GM19025 (cell line): Measurements from ENCODE around the gene TPGS1.

Experiments
- ATAC-seq: cut with Tn5 transposase; IDR thresholded peaks from one replicate; pipeline ENCODE4 v1.9.1; 2021; ENCODE audit warnings: mild to moderate bottlenecking, low read depth, moderate library complexity; ENCODE audit not compliant: unreplicated experiment

Gene TPGS1

GRCh38 chr19:536881-537404, 29.6 kb downstream of the TPGS1 start:
- no peak for ATAC-seq

DNA sequence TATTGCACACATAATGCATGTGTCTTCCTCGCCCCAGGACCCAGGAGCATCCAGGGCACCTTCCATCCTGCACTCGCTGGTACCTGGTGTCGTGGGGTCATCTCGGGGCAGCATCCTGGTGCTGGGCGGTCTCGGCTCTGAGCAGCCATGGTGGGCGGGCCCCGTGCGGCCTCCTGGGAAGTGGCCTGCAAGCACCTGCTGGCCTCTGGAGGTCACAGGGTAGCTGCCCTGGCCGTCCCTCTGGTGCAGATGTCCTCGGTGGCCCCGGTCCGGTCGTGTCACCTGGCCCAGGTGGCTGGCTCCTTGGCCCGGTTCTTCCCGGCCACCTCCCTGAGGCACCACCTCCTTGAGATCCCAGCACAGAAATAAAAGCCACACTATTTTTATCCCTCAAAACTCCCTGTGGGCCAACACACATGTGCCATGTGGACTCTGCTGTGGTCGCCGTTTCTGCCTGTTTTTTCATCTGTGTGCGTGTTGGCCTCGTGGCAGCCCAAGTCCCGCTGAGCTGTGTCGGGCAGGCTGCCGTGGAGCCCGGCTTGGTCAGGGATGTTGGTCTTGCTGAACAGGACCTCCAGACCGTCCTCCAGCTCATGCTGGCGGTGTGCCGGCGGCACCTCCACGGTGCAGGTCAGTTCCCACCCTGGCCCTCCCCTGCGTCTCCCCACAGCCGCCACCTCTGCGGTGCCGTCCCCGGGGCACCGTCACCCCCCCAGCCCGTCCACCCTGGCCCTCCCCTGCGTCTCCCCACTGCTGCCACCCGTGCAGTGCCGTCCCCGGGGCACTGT, 31.5 kb downstream of the TPGS1 start:
- ATAC-seq, result no peak

DNA sequence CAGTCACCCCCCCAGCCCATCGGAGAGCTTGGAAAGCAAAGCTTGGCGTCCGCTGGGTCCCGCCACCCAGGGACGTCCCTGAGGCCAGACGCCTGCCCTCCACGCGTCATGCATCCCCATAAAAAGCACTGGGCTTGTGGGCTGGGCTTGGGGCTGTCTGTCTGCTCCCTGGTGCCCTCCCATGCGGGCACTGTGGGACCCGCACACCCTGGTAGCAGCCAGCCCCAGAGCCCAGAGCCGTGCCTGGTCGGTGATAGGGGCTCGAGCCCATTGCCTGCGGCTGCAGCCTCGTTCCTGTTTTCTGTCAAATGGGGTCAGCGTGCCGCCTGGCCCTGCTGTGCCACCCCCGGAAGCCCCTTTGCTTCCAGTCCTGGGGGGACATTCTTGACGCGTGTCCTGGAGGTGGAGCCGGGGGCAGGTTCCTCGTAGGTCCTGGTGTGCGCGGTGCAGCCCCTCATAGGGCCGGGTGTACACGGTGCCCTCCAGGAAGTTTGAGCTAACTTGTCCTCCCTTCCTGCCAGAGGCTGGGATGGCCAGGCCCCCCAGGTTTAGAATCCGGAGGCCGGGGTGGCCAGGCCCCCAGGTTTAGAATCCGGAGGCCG, 32.2 kb downstream of the TPGS1 start:
- ATAC-seq, result no peak

DNA sequence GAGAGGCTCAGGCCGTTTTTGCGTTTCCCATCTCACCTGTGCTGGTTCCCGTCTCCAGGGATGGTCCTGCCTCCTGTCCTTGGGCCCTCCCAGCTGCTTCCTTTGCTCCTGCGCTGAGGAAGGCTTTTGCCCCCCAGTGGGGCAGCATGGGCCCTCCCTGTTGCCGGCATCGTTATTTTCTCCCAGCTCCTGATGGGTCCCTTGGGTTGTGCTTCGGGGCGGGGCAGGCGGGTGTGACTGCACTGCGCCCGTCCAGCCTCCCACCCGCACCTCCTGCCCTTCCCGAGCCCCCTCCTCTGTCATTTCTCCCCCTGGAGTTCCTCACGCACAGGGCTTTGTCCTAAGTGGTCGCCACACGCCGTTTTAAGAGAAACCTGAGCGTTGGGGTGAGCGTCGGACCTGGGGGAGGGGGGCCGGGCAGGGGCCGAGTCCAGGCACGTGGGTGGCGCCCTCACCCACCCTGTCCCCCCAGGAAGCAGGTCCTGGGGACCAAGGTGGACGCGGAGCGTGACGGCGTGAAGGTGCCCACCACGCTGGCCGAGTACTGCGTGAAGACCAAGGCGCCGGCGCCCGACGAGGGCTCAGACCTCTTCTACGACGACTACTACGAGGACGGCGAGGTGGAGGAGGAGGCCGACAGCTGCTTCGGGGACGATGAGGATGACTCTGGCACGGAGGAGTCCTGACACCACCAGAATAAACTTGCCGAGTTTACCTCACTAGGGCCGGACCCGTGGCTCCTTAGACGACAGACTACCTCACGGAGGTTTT, 33.8 kb downstream of the TPGS1 start:
- no peak for ATAC-seq

DNA sequence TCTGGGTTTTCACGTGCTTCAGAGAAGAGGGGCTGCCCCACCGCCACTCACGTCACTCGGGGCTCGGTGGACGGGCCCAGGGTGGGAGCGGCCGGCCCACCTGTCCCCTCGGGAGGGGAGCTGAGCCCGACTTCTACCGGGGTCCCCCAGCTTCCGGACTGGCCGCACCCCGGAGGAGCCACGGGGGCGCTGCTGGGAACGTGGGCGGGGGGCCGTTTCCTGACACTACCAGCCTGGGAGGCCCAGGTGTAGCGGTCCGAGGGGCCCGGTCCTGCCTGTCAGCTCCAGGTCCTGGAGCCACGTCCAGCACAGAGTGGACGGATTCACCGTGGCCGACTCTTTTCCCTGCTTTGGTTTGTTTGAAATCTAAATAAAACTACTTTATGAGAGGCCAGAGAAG, 34.4 kb downstream of the TPGS1 start:
- ATAC-seq, result no peak

GRCh38 chr19:542173-542866, 35.0 kb downstream of the TPGS1 start:
- no peak for ATAC-seq

DNA sequence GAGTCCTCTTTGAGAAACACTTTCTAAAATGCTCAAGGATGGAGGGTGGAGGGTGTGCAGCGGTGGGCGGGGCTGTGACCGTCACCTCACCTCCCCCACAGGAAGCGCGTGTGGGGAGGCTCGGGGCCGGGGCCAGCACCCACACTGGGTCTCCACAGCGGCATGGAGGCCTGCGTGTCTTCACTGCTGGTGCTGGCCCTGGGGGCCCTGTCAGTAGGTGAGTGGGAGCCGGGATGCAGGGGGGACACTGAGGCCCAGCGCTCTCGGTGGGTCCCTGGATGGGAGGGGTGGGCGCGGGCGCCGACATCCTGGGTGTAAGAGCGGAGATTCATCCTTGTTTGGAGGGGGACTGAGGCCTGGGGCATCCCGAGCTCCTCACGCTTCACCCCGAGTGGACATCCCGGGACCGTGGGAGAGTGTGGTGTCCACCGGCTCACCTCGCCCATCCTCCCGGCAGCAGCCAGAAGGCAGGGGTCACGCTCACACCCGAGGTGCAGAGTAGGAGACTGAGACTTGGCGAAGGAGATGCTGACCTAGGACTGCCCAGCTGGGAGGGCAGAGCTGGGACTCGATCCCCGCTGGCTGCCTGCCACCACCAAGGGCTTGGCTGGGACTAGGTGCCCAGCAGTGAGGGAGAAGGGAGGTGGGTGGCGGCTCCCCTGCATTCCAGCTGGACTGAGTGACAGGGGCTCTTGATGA, 36.8 kb downstream of the TPGS1 start, which contains the start of gene GZMM:
TSS of gene GZMM (plus strand) at position 144 of the 699 bp plus-strand sequence. CDS start at position 163, 19 bp downstream.
- no peak for ATAC-seq

- ATAC-seq, result no peak
These were observed 39.8 kb downstream of the TPGS1 start for GRCh38 chr19:547117-547516.

GRCh38 chr19:547836-548720, 40.8 kb downstream of the TPGS1 start:
- no peak for ATAC-seq

DNA sequence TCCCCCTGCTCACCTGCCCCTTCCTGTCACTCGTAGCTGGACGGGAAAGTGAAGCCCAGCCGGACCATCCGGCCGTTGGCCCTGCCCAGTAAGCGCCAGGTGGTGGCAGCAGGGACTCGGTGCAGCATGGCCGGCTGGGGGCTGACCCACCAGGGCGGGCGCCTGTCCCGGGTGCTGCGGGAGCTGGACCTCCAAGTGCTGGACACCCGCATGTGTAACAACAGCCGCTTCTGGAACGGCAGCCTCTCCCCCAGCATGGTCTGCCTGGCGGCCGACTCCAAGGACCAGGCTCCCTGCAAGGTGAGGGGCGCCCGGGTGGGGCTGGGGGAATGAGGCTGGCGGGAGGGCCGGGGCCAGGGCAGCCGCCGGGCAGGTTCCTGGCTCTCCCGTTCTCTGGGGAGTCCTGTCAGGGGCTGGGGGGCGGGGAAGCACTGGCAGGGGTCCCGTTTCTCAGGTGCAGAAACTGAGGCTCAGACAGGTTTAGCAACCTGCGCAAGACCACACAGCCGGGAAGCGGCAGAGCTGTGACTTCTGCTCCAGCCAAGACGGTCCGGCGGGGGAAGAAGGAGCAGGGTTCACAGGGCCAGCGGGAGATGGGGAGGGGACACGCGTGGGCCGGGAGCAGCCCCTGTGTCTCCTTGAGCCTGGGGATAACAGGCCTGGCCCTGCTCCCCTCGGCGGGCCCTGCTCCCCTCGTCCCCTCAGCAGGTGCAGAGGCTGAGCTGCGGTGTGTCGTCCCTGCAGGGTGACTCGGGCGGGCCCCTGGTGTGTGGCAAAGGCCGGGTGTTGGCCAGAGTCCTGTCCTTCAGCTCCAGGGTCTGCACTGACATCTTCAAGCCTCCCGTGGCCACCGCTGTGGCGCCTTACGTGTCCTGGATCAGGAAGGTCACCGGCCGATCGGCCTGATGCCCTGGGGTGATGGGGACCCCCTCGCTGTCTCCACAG, 41.9 kb downstream of the TPGS1 start:
- ATAC-seq, result no peak

- no peak for ATAC-seq
These were observed 47.5 kb downstream of the TPGS1 start for GRCh38 chr19:554817-555216.

DNA sequence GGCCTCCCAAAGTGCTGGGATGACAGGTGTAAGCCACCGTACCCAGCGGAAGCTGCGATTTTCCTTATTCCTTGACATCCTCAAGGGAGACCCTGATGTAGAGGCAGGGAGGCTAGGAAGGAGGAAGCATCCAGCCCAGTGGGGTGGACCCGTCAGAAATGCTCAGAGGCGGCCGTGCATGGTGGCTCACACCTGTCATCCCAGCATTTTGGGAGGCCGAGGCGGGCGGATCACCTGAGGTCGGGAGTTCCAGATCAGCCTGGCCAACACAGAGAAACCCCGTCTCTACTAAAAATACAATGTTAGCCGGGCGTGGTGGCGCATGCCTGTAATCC, 48.1 kb downstream of the TPGS1 start:
- no peak for ATAC-seq

DNA sequence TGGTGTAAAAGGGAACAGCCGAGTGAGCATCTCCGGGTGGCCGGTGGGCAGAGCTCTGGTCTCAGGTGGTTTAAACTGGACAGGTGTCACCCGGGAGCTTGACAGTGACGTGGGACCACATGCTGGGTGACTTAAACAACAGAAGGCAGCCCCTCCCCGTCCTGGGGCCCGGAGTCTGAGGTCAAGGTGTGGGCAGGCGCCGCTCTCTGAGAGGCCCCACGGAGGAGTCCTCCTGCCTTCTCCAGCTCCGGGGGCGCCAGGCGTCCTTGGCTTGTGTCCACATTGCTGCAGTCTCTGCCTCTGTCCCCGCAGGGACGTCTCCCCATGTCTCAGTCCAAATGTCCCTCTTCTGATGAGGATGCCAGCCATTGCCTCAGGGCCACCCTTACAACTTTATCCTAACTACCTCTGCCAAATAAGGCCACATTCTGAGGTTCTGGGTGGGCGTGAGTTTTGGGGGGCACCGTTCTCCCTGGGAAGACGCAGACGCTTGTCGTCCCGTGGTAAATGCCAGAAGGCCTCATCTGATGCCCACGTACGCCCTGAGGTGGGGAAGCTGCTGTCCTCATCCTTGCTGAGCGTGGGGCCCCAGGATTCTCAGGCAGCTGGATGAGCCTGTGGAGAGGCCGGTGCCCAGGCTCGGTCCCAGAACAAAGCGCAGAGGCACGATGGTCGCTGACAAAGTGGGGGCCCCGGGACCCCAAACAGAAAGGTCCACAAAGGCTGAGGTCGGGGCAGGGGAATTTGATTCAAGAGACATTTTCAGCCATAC, 49.5 kb downstream of the TPGS1 start:
- no peak for ATAC-seq

GRCh38 chr19:558770-559439, 51.6 kb downstream of the TPGS1 start:
- no peak for ATAC-seq

GRCh38 chr19:560121-560520, 52.8 kb downstream of the TPGS1 start:
- no peak for ATAC-seq

- ATAC-seq, result no peak
These were observed 59.1 kb downstream of the TPGS1 start for GRCh38 chr19:566403-566802.

GRCh38 chr19:566844-567243, 59.5 kb downstream of the TPGS1 start:
- no peak for ATAC-seq
